T follicular helper cell (primary cell): ENCODE measurements around the gene YY1AP1.
"Not testable (repeated sequence)": the region's sequence is repeated elsewhere in the genome, so short reads cannot be mapped to it uniquely, and the experiment has no call there.

Source experiments
- DNase-seq: peaks from one replicate; pipeline ENCODE4 v3.0.0-alpha.2; 2020; ENCODE audit warnings: low read depth
- total RNA-seq, 2 experiments: gene quantifications; one replicate each; lab custom pipeline; 2026; lab: John Stamatoyannopoulos, UW

YY1AP1 gene, protein sequence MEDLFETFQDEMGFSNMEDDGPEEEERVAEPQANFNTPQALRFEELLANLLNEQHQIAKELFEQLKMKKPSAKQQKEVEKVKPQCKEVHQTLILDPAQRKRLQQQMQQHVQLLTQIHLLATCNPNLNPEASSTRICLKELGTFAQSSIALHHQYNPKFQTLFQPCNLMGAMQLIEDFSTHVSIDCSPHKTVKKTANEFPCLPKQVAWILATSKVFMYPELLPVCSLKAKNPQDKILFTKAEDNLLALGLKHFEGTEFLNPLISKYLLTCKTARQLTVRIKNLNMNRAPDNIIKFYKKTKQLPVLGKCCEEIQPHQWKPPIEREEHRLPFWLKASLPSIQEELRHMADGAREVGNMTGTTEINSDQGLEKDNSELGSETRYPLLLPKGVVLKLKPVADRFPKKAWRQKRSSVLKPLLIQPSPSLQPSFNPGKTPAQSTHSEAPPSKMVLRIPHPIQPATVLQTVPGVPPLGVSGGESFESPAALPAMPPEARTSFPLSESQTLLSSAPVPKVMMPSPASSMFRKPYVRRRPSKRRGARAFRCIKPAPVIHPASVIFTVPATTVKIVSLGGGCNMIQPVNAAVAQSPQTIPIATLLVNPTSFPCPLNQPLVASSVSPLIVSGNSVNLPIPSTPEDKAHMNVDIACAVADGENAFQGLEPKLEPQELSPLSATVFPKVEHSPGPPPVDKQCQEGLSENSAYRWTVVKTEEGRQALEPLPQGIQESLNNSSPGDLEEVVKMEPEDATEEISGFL
- total RNA-seq: 44.4 to 75.6 reads per million in 2 experiments

DNA sequence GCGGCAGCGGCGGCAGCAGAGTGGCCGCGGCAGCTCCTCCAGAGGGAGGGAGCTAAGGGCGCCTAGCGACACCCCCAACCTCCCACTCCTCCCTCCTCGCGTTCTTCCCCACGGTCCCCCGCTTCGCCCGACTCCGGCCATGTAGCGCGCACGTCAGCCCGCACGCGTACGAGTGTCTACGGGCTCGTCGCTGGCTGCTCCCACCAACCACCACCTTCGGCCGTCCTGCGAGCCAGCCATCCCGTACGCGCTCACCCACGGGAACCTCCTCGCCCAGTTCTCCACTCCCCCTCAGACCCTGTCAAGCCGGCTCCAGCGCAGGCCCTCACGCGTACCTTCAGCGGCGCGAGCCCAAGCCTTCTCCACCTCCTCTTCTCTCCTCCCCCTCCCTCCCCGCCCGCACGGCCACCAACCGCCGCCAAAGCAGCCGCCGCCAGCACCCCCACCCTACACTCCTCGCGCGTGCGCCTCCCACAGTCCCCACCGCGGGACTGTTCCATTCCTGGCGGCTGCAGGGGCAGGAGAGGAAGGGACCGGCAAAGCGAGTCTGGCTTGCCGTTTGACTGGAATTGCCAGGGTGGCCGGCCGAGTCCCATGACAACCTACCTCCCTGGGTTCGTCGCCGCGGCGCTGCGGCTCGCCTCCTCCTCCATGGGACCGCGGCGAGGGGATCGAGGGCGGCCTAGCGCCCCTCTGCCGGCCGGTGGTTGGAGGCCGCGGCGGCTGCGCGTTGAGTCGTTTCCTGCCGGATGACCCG lies at the start of gene YY1AP1:
Gene YY1AP1, minus strand, starts transcription at position 451 of the 757 bp plus-strand sequence. CDS start 8,338 bp downstream, outside the sequence.
- peak; percentile 85 for DNase-seq

DNA sequence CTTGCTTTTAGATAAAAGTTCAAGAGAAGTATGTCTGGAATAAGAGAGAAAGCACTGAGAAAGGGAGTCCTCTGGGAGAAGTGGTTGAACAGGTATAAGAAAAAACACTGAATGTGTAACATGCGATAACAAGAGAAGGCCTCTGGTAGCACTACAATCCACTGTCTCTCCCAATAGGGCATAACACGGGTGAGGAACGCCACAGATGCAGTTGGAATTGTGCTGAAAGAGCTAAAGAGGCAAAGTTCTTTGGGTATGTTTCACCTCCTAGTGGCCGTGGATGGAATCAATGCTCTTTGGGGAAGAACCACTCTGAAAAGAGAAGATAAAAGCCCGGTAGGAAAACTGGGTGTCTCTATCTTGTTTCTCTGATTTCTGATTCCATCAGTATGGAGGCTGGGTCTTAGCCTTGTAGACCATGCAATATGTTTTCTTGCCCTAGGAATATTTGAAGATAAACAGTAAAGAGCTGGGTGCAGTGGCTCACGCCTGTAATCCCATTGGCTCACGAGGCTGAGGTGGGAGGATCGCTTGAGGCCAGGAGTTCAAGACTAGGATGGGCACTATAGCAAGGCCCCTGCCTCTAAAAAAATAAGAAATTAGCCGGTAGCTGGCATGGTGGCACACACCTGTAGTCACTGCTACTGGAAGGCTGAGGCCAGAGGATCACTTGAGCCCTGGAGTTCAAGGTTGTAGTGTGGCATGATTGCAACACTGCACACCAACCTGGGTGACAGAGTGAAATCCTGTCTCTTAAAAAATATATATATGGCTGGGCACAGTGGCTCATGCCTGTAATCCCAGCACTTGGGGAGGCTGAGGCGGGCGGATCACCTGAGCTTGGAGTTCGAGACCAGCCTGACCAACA lies 40.7 kb upstream of the YY1AP1 start:
- peak; percentile 2 for DNase-seq

DNA sequence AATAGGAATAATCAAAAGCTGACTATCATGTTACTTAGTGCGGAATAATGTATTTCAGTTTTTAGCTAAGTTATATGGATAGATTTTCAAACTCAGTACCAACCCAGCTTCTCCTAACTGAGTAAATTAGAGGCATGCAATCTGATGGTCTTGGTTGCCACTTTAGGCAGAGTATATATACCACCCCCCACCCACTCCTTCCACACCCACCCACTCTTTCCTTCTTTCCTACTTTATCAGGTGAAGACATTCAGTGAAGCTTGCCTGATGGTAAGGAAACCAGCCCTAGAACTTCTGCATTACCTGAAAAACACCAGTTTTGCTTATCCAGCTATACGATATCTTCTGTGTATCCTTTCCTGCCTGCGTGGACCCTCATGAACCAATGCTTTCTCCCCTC lies 36.6 kb upstream of the YY1AP1 start:
- DNase-seq: no peak

DNA sequence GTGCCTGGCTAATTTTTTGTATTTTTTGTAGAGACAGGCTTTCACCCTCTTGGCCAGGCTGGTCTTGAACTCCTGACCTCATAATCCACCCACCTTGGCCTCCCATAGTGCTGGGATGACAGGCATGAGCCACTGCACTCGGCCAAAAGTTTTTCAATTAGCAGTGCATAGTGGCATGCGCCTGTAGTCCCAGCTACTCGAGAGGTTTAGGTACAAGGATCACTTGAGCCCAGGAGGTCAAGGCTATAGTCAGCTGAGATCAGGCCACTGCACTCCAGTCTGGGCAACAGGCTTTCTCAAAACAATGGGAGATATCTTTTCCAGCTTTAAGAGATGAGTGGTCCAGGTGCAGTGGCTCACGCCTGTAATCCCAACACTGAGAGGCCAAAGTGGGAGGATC lies 31.1 kb upstream of the YY1AP1 start:
- no peak for DNase-seq

DNA sequence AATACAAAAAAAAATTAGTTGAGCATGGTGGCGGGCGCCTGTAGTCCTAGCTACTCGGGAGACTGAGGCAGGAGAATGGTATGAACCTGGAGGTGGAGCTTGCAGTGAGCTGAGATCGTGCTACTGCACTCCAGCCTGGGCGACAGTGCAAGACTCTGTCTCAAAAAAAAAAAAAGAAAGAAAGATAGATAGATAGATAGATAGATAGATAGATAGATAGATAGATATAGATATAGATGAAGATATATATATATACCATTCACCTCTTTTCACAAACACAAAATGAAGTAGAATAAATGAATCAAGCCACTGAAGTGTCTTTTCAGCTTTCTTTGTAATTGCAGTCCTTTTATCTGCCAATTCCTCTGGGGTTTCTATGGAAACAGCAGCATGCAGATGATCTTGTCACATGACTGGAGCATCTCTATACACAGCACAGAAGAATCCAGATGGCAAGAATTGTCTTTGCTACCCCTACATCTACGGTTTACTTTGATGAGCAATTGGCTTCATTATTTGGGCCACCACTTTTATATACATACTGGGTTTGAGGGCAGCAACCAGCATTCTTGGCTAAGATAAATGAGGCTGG lies 30.0 kb upstream of the YY1AP1 start:
- not testable (repeated sequence) for DNase-seq

DNA sequence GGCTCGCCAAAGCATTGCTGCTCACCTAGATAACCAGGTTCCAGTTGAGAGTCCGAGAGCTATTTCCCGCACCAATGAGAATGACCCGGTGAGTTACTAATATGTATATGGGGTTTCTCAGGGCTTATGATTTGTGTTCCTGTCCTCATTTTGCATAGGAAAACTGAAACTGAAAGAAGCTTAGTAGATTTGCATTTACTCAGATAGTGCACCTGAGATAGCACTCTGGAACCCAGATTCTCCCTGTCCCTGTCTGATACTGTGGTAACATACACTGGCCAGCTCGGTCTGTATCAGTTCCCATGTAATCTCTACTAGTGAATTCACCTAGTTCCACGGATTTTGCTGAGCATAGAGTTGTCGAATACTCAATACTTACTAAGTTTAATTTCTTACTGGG lies 28.5 kb upstream of the YY1AP1 start:
- no peak for DNase-seq

DNA sequence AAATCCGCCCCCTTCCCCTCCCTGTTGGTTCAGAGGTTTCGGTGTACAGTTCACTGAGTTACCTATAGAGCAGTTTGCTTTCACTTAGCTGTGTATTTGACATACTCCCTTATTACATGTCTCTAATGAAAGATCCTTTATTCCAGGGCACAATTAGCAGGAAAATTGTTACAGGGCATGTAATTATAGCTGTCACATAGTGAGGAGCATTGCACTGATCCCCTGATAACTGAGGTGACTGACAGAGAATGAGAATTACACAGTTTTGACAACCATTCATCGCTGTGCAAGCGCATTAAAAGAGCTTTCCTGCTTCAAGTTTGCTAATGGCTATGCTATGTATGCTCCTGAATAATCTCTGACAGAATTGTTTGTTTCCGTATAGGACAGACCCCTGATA lies 27.2 kb upstream of the YY1AP1 start:
- DNase-seq: no peak

DNA sequence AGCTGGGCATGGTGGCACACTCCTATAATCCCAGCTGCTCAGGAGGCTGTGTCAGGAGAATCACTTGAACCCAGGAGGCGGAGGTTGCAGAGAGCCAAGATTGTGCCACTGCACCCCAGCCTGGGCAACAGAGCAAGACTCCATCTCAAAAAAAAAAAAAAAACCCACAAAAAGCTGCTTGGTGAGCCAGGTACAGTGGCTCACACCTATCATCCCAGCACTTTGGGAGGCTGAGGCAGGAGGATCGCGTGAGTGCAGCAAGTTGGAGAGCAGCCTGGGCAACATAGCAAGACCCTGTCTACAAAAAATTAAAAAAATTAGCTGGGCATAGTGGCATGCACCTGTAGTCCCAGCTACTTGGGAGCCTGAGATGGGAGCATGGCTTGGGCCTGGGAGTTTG lies 26.5 kb upstream of the YY1AP1 start:
- DNase-seq: not testable (repeated sequence)

DNA sequence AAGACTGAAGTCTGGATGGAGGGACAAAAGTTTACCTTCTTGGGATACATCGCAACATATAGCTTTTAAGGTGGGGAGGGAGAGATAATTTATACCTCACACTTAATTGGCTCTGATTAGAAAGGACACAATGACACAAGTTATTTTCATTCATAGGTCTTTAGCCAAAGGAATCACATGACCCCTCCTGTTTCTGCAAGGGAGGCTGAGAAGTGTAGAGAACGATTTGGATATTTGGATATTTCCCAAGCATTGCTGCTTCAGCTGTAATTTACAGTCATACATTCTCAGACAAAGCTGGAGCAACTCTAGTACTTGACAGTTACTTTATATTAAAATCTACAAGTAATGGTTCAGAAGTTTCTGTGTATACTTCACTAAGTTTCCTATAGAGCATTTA lies 24.5 kb upstream of the YY1AP1 start:
- no peak for DNase-seq

DNA sequence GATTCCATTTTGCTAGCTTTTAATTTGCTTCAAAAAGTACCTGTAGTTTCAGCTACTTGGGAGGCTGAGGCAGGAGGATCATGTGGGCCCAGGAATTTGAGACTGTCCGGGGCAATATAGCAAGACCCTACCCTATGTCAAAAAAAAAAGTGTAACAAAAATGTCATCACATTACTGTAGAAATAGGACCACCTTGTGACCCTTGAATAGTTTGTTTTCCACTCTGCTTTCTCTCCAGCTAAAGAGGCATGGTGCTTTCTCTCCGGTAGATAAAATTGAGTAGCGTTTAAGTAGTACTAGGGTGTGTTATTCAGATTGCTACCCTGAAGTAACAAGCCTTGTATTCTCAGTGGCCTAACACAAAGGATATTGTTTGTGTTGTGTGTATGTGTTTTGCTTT lies 24.1 kb upstream of the YY1AP1 start:
- not testable (repeated sequence) for DNase-seq

DNA sequence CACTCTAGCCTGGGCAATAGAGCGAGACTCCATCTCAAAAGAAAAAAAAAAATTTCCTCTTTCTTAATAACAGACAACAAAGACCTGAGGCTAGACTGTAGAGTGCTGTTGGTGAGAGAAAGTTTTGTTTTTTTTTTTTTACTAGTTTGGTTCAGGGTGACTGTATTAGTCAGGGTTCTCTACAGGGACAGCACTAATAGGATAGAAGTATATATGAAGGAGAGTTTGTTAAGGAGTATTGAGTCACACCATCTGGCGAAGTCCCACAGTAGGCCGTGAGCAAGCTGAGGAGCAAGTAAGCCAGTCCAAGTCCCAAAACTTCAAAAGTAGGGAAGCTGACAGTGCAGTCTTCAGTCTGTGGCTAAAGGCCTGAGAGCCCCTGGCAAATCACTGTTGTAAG lies 22.9 kb upstream of the YY1AP1 start:
- DNase-seq: not testable (repeated sequence)

DNA sequence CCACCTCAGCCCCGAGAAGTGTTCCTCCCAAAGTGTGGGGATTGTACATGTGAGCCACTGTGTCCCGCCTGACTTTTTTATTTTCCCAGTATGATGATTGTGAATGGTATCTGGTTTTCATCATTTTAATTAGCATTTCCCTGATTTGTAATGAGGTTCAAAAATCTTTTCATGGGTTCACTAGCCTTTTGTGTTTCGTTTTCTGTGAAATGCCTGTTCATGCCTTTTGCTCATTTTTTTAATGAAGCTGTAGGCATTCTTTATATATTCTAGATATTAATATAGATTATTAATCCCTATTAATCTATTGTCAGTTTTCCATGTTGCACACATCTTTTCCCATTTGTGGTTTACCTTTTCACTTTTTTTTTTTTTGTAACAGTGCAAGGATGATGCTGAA lies 20.8 kb upstream of the YY1AP1 start:
- DNase-seq: no peak

DNA sequence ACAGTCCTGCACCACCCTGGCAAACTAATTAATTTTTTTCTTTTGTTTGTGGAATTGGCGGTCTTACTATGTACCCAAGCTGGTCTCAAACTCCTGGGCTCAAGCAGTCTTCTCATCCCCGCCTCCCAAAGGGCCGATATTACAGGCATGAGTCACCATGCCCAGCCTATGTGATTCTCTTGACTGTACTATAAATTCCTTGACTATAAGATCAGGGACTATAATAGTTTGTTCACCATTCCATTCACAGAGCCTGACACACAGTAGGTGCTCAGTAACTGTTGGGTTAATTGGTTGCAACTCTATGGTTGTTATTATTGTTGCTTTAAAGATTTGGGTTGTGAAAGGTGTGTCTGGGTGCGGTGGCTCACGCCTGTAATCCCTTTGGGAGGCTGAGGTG lies 17.6 kb upstream of the YY1AP1 start:
- DNase-seq: no peak

DNA sequence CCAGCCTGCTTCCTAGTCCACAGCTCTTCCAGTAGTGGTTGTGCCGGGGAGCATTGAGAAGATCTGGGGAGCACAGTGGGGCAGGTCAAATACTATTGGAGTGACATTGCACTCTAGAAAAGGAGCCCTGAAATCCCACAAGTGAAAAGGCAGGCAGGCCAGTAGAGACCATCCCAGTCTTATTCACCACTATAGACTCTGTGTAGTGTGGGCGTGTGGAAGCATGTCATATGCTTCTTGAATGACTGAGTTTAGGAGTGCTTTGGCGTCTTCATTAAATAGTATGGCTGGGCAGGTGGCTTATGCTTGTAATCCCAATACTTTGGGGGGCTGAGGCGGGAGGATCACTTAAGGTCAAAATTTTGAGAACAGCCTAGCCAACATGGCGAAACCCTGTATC lies 15.8 kb upstream of the YY1AP1 start:
- DNase-seq: not testable (repeated sequence)

DNA sequence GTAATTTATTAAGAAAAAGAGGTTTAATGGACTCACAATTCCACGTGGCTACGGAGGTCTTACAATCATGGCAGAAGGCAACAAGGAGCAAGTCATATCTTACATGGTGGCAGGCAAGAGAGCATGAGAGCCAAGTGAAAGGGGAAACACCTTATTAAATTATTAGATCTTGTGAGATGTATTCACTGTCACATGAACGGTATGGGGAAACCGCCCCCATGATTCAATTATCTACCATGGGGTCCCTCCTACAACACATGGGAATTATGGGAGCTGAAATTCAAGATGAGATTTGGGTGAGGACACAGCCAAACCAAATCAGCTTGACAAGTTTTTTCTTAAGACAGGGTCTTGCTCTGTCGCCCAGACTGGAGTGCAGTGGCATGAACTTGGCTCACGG lies 14.6 kb upstream of the YY1AP1 start:
- no peak for DNase-seq

DNA sequence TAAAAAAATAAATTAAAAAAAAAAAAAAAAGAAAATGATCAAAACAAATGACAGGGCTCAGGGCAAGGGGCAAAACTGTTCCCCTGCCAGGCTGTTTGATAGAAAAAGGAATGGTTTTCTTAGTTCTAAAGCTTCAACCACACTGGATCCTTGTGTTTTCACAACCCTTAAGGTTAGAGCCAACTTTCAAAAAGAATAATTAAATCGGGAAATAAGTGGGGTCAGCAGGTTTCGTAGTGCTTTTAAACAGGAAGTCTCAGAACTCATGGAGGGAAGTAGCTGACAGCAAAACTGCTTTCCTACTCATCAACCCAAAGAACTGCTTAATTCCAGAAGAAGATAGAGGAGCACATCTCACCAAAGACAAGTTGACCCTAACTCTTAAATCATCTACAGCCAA lies 13.1 kb upstream of the YY1AP1 start:
- DNase-seq: not testable (repeated sequence)

DNA sequence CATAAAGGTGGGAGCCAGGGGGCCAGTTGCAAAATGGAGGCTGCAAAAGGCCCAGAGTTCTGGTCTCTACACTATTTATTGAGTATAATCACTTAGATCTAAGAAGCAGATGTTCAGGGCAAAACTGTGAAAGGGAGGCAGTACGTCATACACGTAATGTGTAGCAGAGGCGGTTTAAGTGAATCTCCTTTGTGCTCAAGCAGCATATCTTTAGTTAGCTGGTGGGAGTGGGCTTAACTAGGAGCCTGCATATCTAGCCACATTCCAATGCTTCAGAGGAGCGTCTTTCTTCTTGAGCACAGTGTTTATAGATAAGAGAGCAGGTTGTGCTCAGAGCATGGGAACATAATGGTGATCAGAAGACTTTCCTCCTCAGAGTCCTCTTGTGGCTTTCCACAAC lies 10.5 kb upstream of the YY1AP1 start:
- not testable (repeated sequence) for DNase-seq

DNA sequence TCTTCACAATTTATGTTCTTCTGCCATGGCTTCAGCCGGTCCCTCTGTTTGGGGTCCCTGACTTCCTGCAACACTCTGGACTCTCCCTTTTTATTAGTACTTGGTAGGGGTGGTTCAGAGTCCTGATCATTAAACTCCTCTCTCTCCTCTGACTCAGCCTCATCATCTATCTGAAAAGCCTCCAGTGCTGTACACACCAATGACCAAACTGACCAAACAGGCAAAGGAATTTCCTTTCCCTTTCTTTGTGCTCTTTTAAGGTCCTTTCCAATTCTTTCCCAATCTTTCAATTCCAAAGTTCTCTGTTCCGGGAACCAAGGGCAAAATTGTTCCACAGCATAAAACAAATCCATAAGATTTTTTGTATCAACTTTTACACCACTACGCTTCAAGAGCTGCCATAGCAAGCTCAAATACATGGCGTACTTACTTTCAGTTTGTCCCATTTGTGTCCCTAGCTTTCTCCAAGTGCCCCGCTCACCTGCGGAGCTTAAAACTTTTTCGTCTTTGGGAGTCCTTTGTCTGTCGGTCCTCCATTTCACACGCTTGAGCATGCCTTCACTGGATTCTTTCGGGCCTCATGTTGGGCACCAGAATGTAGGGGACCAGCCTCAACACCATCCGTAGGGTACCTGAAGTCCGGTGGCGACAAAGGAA lies 9.9 kb upstream of the YY1AP1 start:
- no peak for DNase-seq

DNA sequence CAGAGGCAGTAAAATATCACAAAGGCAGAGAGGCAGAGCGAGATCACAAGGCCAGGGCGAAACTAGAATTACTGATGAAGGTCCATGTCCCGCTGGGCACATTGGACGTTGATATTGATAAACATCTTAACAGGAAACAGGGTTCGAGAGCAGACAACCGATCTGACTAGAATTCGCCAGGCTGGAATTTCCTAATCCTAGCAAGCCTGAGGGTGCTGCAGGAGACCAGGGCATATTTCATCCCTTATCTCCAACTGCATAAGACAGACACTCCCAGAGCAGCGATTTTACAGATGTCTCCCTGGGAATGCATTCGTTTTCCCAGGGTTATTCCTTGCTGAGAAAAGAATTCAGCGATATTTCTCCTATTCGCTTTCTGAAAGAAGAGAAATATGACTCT lies 9.0 kb upstream of the YY1AP1 start:
- not testable (repeated sequence) for DNase-seq

DNA sequence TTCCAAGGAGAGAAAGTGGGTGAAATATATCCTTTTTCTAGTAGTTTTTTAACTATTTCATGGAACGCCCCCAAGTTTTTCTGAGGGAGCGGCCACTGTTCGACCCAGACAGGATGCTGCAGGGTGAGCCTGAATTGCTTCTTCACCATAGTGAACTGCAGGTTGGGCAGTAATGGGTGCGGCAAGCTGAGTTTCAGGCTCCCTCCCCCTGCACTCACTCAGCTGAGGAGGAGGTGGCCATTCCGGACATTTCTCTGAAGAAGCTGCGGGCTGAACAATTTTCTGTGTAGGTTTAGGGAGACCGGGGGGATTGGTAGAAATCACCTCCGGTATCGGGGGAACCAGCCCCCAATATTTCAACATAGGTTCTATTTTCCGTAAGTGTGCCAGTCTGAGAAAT lies 8.5 kb upstream of the YY1AP1 start:
- no peak for DNase-seq

DNA sequence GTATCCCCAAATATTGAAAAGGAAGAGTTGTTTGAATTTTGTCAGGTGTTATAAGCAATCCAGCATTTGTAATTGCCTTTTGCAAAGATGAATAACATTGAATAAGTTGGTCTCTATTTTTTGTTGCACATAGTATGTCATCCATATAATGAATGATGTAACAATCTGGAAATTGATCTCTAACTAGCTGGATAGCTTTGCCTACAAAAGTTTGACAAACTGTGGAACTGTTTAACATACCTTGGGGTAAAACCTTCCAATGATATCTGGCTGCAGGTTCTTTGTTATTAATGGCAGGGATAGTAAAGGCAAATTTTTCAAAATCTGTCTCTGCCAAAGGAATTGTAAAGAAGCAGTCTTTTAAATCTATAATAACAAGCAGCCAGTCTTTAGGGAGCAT lies 8.0 kb upstream of the YY1AP1 start:
- no peak for DNase-seq
